Activated naive CD8-positive, alpha-beta T cell treated with anti-CD3 and anti-CD28 coated beads, Interleukin-2, amount 50 U/mL, for 24 hours (primary cell): ENCODE results near the gene BANP.
A peak's percentile ranks its signal among the peaks of the same experiment; 100 is the strongest.
"Not testable (repeated sequence)": the region's sequence is repeated elsewhere in the genome, so short reads cannot be mapped to it uniquely, and the experiment has no call there.

Experiments
- ATAC-seq: fragments of 150-1000 bp; cut with Tn5 transposase; one replicate; pipeline ENCODE4 v1.10.0; 2021
- DNase-seq: peaks from one replicate; pipeline ENCODE4 v3.0.0; 2021
- H3K27ac Mint-ChIP-seq: one replicate; pipeline ENCODE4 v1.8.0; 2021; ENCODE audit warnings: mild to moderate bottlenecking, mixed read lengths
- H3K27me3 Mint-ChIP-seq: one replicate; pipeline ENCODE4 v1.8.0; 2021; ENCODE audit warnings: mixed read lengths
- H3K36me3 Mint-ChIP-seq: one replicate; pipeline ENCODE4 v1.8.0; 2021; ENCODE audit warnings: low read depth, mixed read lengths
- H3K4me1 Mint-ChIP-seq: one replicate; pipeline ENCODE4 v1.8.0; 2021; ENCODE audit warnings: mixed read lengths
- H3K4me3 Mint-ChIP-seq: one replicate; pipeline ENCODE4 v1.8.0; 2021; ENCODE audit warnings: mild to moderate bottlenecking, moderate library complexity, mixed read lengths
- H3K9me3 Mint-ChIP-seq: one replicate; pipeline ENCODE4 v1.8.0; 2021; ENCODE audit warnings: mixed read lengths

BANP gene

DNA sequence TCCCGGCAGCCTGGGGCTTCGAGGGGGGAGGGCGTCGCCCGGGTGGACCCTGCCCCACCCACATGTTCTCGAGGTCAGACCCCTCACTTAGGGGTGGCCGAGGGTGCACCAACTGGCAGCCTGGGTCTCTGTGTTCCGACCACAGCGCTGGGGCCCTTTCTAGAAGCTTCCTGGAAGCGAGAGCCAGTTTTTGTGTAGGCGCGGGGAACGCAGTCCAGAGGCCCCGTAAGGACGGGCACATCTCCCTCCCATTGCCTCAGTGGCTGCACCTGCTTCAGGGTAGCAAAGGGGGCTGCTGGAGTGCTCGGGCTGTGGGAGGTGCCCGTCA, 148.3 kb downstream of the BANP start:
- no peak for DNase-seq
- Mint-ChIP-seq H3K27me3 (peaks cover 10% of the 10 kb centered on the region), H3K4me3 (no peak overlapping the region), H3K9me3 (peaks cover 4% of the 10 kb centered on the region), H3K36me3 (no peaks in the 10 kb centered on the region), H3K27ac (no peak overlapping the region), H3K4me1 (no peaks in the 10 kb centered on the region)
- no peak for ATAC-seq

- ATAC-seq, H3K4me3 Mint-ChIP-seq, H3K36me3 Mint-ChIP-seq, H3K4me1 Mint-ChIP-seq, H3K27ac Mint-ChIP-seq, DNase-seq, H3K27me3 Mint-ChIP-seq, H3K9me3 Mint-ChIP-seq: not testable (repeated sequence)
Observed at GRCh38 chr16:88099956-88100355, 148.7 kb downstream of the BANP start.

- not testable (repeated sequence) for H3K4me3 Mint-ChIP-seq, ATAC-seq, DNase-seq, H3K9me3 Mint-ChIP-seq, H3K36me3 Mint-ChIP-seq, H3K27ac Mint-ChIP-seq, H3K27me3 Mint-ChIP-seq, H3K4me1 Mint-ChIP-seq
Observed at GRCh38 chr16:88100801-88101622, 149.8 kb downstream of the BANP start.

DNA sequence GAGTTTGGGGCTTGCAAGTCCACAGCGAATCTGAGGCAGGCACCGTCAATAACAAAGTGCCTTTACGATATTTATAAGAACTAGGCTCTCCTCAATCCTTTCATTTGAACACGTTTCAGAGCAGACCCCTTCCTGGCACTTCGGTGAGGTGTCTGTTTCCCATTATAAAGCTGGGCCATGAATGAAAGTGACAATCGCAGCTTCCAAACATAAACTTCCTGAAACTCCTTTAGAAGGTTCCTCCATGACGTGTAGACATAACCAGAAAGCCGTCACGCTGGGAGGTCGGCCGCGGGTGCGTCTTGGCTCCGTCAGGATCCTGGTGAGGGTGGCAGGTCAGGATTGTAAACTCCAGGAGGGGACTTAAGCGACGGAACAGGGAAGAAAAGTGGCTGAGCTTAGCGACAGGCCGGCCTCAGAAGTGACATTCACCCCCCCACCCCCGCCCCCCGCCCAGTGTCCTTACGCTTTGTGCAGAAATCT, 150.4 kb downstream of the BANP start:
- H3K9me3 Mint-ChIP-seq, result not testable (repeated sequence)

DNA sequence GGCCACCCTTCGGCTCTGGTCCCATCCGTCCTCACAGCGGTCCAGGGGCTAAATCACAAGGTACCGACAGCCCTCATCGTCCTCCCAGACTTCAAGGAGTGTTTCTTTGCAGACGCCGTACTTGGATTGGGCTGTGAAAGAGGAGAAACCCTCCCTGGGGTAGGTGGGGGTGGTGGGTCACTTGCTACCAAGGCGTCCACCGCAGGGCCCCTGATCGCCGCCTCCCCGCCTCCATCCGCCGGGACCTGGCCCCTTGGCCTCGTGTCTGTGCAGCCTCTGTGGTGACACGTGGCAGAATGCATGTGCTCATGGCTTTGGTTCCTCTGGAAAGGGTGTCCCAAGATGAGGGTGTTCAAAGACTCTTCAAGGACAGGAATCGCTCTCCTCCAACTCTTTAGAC, 151.4 kb downstream of the BANP start:
- Mint-ChIP-seq H3K27ac (no peak overlapping the region), H3K27me3 (peaks cover 10% of the 10 kb centered on the region), H3K9me3 (no peaks in the 10 kb centered on the region), H3K36me3 (no peaks in the 10 kb centered on the region), H3K4me1 (no peaks in the 10 kb centered on the region), H3K4me3 (no peak overlapping the region)
- ATAC-seq (no peak), DNase-seq (no peak)

More for the DNA sequence above, 150.4 kb downstream of the BANP start:
- H3K27me3 Mint-ChIP-seq, H3K36me3 Mint-ChIP-seq, H3K4me3 Mint-ChIP-seq, ATAC-seq, H3K27ac Mint-ChIP-seq, H3K4me1 Mint-ChIP-seq, DNase-seq: not testable (repeated sequence)

DNA sequence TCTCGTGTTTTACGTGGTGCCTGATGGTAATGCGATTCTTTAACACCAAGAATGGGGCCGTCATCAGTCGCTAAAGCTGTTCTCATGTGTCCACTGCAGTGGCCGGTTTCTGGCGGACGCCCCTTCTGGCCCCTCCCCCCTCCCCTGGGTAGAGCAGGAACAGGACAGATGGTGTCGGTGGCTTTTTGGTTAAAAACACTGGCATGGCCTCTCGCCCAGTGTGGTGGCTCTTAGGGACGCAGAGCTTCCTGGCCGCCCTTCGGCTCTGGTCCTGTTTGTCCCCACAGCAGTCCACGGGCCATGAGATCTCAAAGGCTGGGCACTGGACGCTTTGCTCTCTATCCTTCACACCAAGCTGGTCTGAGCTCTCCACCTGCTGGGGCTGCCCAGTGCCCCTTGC, 151.8 kb downstream of the BANP start:
- peaks cover 10% of the 10 kb centered on the region for H3K27me3 Mint-ChIP-seq
- H3K4me1 Mint-ChIP-seq, result no peaks in the 10 kb centered on the region
- no peak for DNase-seq
- ATAC-seq, result no peak
- no peak overlapping the region for H3K27ac Mint-ChIP-seq
- no peaks in the 10 kb centered on the region for H3K36me3 Mint-ChIP-seq
- H3K4me3 Mint-ChIP-seq, result no peak overlapping the region
- H3K9me3 Mint-ChIP-seq, result no peaks in the 10 kb centered on the region

DNA sequence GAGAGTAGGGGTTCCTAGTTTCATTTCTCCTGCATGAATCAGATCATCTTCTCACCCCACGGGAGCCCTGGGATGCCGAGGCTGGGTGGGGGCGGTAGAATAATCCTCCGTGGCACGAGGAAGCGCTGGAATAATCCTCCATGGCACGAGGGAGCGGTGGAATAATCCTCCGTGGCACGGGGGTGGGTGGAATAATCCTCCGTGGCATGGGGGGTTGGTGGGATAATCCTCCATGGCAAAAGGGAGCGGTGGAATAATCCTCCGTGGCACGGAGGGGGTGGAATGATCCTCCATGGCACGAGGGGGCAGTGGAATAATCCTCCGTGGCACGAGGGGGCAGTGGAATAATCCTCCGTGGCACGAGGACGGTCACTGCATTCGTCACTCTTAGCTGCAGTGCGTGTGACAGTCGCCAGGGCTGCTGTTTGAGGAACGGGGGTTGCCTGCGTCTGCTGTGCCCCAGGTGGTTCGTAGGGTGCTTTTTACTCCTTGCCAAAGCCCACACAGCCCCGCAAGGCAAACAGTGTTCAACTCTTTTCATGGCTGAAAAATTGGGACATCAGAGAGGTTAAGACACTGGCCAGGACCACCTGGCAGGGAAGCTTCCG, 152.5 kb downstream of the BANP start:
- Mint-ChIP-seq H3K27ac (no peak overlapping the region), H3K4me3 (no peak overlapping the region), H3K27me3 (peaks cover 10% of the 10 kb centered on the region), H3K4me1 (no peaks in the 10 kb centered on the region), H3K9me3 (no peaks in the 10 kb centered on the region), H3K36me3 (no peaks in the 10 kb centered on the region)
- ATAC-seq, result no peak
- DNase-seq, result no peak

DNA sequence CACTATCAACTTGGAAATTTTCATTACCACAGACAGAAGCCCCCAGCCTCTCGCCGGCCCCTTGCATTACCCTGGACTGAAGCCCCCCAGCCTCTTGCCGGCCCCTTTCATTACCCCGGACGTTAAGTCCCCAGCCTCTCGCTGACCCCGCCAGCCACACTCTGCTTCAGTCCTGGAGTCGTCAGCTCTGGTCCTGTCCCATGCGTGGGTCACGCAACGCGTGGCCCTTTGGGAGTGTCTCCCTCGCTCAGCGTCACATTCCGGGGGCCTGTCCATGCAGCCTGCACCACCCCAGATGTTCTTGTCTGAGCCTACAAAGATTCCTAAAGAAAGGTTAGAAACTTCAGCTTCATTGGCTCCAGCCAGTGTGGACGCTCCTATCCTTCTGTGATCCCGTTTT, 153.1 kb downstream of the BANP start:
- H3K4me1 Mint-ChIP-seq, H3K9me3 Mint-ChIP-seq, H3K36me3 Mint-ChIP-seq, DNase-seq, H3K27ac Mint-ChIP-seq, ATAC-seq, H3K4me3 Mint-ChIP-seq, H3K27me3 Mint-ChIP-seq: not testable (repeated sequence)

GRCh38 chr16:88105574-88106140, 154.4 kb downstream of the BANP start:
- H3K9me3 Mint-ChIP-seq, H3K4me1 Mint-ChIP-seq, DNase-seq, H3K27me3 Mint-ChIP-seq, ATAC-seq, H3K27ac Mint-ChIP-seq, H3K36me3 Mint-ChIP-seq, H3K4me3 Mint-ChIP-seq: not testable (repeated sequence)

GRCh38 chr16:88106566-88106965, 155.3 kb downstream of the BANP start:
- DNase-seq, H3K9me3 Mint-ChIP-seq, H3K27ac Mint-ChIP-seq, H3K4me3 Mint-ChIP-seq, H3K27me3 Mint-ChIP-seq, H3K4me1 Mint-ChIP-seq, ATAC-seq, H3K36me3 Mint-ChIP-seq: not testable (repeated sequence)

- no peaks in the 10 kb centered on the region for H3K36me3 Mint-ChIP-seq
- peaks cover 5% of the 10 kb centered on the region for H3K4me1 Mint-ChIP-seq
- ATAC-seq (no peak), DNase-seq (no peak)
- no peaks in the 10 kb centered on the region for H3K27me3 Mint-ChIP-seq
- H3K4me3 Mint-ChIP-seq, result no peak overlapping the region
- no peaks in the 10 kb centered on the region for H3K9me3 Mint-ChIP-seq
- H3K27ac Mint-ChIP-seq, result no peak overlapping the region
Observed at GRCh38 chr16:88108762-88109161, 157.5 kb downstream of the BANP start.

GRCh38 chr16:88109726-88110621, 158.7 kb downstream of the BANP start:
- not testable (repeated sequence) for H3K4me1 Mint-ChIP-seq, H3K27ac Mint-ChIP-seq, H3K4me3 Mint-ChIP-seq, H3K9me3 Mint-ChIP-seq, H3K27me3 Mint-ChIP-seq, DNase-seq, H3K36me3 Mint-ChIP-seq
- peak; percentile 66 for ATAC-seq

DNA sequence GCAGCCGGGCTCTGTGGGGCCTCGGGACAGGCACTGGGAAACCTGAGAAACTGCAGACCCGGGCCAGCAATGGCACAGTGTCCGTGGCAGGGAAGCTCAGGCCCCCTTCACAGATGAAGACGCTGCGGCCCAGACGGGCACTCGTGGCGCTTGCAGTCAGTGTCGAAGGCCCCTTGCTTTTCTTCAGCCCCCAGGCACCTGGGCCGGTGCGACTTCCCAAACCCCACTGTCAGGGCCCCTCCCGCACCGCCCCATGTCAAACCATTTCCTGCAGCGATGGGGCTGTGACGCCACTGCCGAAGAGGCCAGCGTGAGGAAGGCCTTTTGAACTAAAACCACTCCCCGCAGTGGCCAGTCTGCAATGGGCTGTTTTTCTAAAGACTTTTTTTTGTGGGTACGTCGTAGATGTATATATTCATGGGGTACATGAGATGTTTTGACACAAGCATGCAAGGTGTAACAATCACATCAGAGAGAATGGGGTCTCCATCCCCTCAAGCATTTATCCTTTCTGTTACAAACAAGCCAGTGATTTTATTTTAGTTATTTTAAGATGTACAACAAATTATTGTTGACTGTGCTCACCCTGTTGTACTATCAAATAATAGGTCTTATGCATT, 159.8 kb downstream of the BANP start:
- not testable (repeated sequence) for H3K27ac Mint-ChIP-seq, ATAC-seq, H3K4me3 Mint-ChIP-seq

DNA sequence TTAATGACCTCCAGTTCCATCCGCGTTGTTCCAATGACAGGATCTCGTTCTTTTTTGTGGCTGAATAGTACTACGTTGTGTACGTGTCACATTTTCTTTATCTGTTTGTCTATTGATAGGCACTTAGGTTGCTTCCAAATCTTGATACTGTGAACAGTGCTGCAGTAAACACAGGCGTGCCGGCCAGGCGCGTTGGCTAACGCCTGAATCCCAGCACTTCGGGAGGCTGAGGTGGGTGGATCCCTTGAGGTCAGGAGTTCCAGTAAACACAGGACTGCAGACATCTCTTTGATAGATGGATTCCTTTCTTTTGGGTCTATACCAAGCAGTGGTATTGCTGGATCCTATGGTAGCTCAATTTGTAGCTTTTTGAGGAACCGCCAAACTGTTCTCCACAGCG, 160.7 kb downstream of the BANP start:
- H3K4me3 Mint-ChIP-seq, H3K36me3 Mint-ChIP-seq, H3K9me3 Mint-ChIP-seq, H3K27ac Mint-ChIP-seq, ATAC-seq, H3K27me3 Mint-ChIP-seq, H3K4me1 Mint-ChIP-seq, DNase-seq: not testable (repeated sequence)

More for the DNA sequence above, 159.8 kb downstream of the BANP start:
- not testable (repeated sequence) for H3K4me1 Mint-ChIP-seq, H3K9me3 Mint-ChIP-seq, H3K27me3 Mint-ChIP-seq, H3K36me3 Mint-ChIP-seq, DNase-seq
